HL-60 (cell line): ENCODE measurements around the gene EHBP1L1.

Experiments used
- DNase-seq, 2 experiments: peaks; one replicate each; pipeline ENCODE4 v3.0.0-alpha.2; 2010 to 2020; ENCODE audit warnings: low read depth in 1 of 2, low spot score in 1 of 2
- H3K27ac ChIP-seq: fragments of 250-450 bp; sonication (Bioruptor Pico); replicated peaks from 2 replicates; pipeline ENCODE4 v1.5.1; 2020; ENCODE audit warnings: mild to moderate bottlenecking, moderate library complexity
- H3K27me3 ChIP-seq: fragments of 250-450 bp; sonication (Bioruptor Pico); 2 replicates; pipeline ENCODE4 v1.5.1; 2021; ENCODE audit warnings: mild to moderate bottlenecking, moderate library complexity; ENCODE audit not compliant: insufficient read depth, poor library complexity, severe bottlenecking
- H3K4me3 ChIP-seq: replicated peaks from 2 replicates; pipeline ENCODE4 v1.5.1; 2011; ENCODE audit warnings: mild to moderate bottlenecking, control low read depth, low read length; ENCODE audit not compliant: insufficient read depth
- CTCF ChIP-seq: IDR thresholded peaks from one replicate; pipeline ENCODE4 v1.5.1; 2011; ENCODE audit warnings: low read length, control low read depth, inconsistent platforms; ENCODE audit not compliant: insufficient read depth
- GABPA ChIP-seq: IDR thresholded peaks from 2 replicates; pipeline ENCODE4 v1.6.1; 2012; ENCODE audit warnings: low read depth
- POLR2AphosphoS5 ChIP-seq: IDR thresholded peaks from 2 replicates; pipeline ENCODE4 v1.6.1; 2012; ENCODE audit warnings: low read depth
- REST ChIP-seq: IDR thresholded peaks from 2 replicates; pipeline ENCODE4 v1.6.1; 2012; ENCODE audit warnings: low read depth; ENCODE audit not compliant: insufficient replicate concordance
- SPI1 ChIP-seq: IDR thresholded peaks from 2 replicates; pipeline ENCODE4 v1.6.1; 2012; ENCODE audit warnings: low read depth, mild to moderate bottlenecking, borderline replicate concordance

EHBP1L1 gene

GRCh38 chr11:65620666-65621065 lies 44.8 kb downstream of the EHBP1L1 start:
- no peak for TF ChIP-seq REST

GRCh38 chr11:65621460-65621859 lies 45.6 kb downstream of the EHBP1L1 start:
- DNase-seq = no peak
- TF ChIP-seq SPI1 (no peak), REST (no peak), CTCF (no peak), GABPA (no peak), POLR2AphosphoS5 (no peak)
- H3K4me3 ChIP-seq = no peak overlapping the region
- H3K27ac ChIP-seq = no peak overlapping the region
- no peaks in the 10 kb centered on the region for H3K27me3 ChIP-seq

More at GRCh38 chr11:65620666-65621065, 44.8 kb downstream of the EHBP1L1 start:
- Histone ChIP-seq H3K27ac (no peak overlapping the region), H3K27me3 (no peaks in the 10 kb centered on the region), H3K4me3 (no peak overlapping the region)
- no peak for DNase-seq

- Histone ChIP-seq H3K27ac (no peak overlapping the region), H3K27me3 (no peaks in the 10 kb centered on the region), H3K4me3 (no peak overlapping the region)
- no peak for TF ChIP-seq SPI1
- no peak for TF ChIP-seq REST
- no peak for TF ChIP-seq GABPA
- TF ChIP-seq CTCF = no peak
- TF ChIP-seq POLR2AphosphoS5 = no peak
- DNase-seq = no peak
Observed at GRCh38 chr11:65622011-65622410, 46.2 kb downstream of the EHBP1L1 start.

GRCh38 chr11:65623177-65623576 lies 47.3 kb downstream of the EHBP1L1 start:
- Histone ChIP-seq H3K4me3 (no peak overlapping the region), H3K27me3 (no peaks in the 10 kb centered on the region), H3K27ac (no peak overlapping the region)
- no peak for TF ChIP-seq POLR2AphosphoS5
- TF ChIP-seq REST = no peak
- TF ChIP-seq GABPA = no peak
- TF ChIP-seq SPI1 = no peak
- TF ChIP-seq CTCF = no peak
- no peak for DNase-seq
